HepG2 (cell line): ENCODE results near the gene RELB. TPM values are rescaled to one million over a fixed set of nuclear protein-coding genes. Genes with fewer than 3 reads are reported as not detected.
A peak's percentile ranks its signal among the peaks of the same experiment; 100 is the strongest.

Experiments used
- AHDC1 ChIP-seq: sonication (generic); formaldehyde crosslinking; IDR thresholded peaks from 2 replicates; pipeline ENCODE4 v1.5.1; 2020; ENCODE audit warnings: mild to moderate bottlenecking, missing genetic modification reagents, borderline replicate concordance
- DPF2 ChIP-seq: sonication (generic); formaldehyde crosslinking; IDR thresholded peaks from 2 replicates; pipeline ENCODE4 v1.4.0; 2020; ENCODE audit warnings: mild to moderate bottlenecking, low read depth, missing genetic modification reagents, borderline replicate concordance
- FOXK1 ChIP-seq: sonication (generic); formaldehyde crosslinking; IDR thresholded peaks from 2 replicates; pipeline ENCODE4 v1.4.0; 2020; ENCODE audit warnings: low read depth, missing genetic modification reagents, borderline replicate concordance
- KLF9 ChIP-seq: IDR thresholded peaks from 2 replicates; pipeline ENCODE4 v1.6.1; 2016; ENCODE audit warnings: low read depth
- MATR3 ChIP-seq: sonication (generic); formaldehyde crosslinking; IDR thresholded peaks from 2 replicates; pipeline ENCODE4 v1.4.0; 2020; ENCODE audit warnings: missing genetic modification reagents
- MAX ChIP-seq: IDR thresholded peaks from 2 replicates; pipeline ENCODE4 v1.6.1; 2012; ENCODE audit warnings: inconsistent platforms
- NFIC ChIP-seq: IDR thresholded peaks from 2 replicates; pipeline ENCODE4 v1.6.1; 2012; ENCODE audit warnings: mild to moderate bottlenecking, low read length, inconsistent platforms
- PRMT3 ChIP-seq: sonication (generic); formaldehyde crosslinking; IDR thresholded peaks from 2 replicates; pipeline ENCODE4 v1.8.1; 2022; ENCODE audit warnings: low read depth, mild to moderate bottlenecking, moderate library complexity, missing genetic modification reagents, borderline replicate concordance
- SMYD3 ChIP-seq: sonication (generic); formaldehyde crosslinking; IDR thresholded peaks from 2 replicates; pipeline ENCODE4 v1.8.1; 2023; ENCODE audit warnings: mild to moderate bottlenecking, missing genetic modification reagents
- THRA ChIP-seq: sonication (generic); formaldehyde crosslinking; IDR thresholded peaks from 2 replicates; pipeline ENCODE4 v1.4.0; 2020; ENCODE audit warnings: missing genetic modification reagents, borderline replicate concordance
- TMF1 ChIP-seq: sonication (generic); formaldehyde crosslinking; IDR thresholded peaks from 2 replicates; pipeline ENCODE4 v1.8.1; 2022; ENCODE audit warnings: low read depth, missing genetic modification reagents
- ZBTB46 ChIP-seq: sonication (generic); formaldehyde crosslinking; IDR thresholded peaks from 2 replicates; pipeline ENCODE4 v1.4.0; 2020; ENCODE audit warnings: mild to moderate bottlenecking, missing genetic modification reagents, borderline replicate concordance
- ZNF383 ChIP-seq: sonication (generic); formaldehyde crosslinking; IDR thresholded peaks from 2 replicates; pipeline ENCODE4 v1.4.0; 2020; ENCODE audit warnings: missing genetic modification reagents, mild to moderate bottlenecking, borderline replicate concordance
- ZNF609 ChIP-seq: sonication (generic); formaldehyde crosslinking; IDR thresholded peaks from 2 replicates; pipeline ENCODE4 v1.4.0; 2020; ENCODE audit warnings: mild to moderate bottlenecking, missing genetic modification reagents, borderline replicate concordance
- polyA plus RNA-seq, 8 experiments: library from polyadenylated mRNA; depleted of rRNA in 3 of 8; stranded (reverse) in 7 of 8; unstranded in 1 of 8; fragments of >200 nt; fragmentation: Illumina TruSeq in 4 of 8; extraction: Trizol in 4 of 8; gene quantifications; 2 replicates each; pipeline versions ENCODE4 v1.2.1 to v1.2.3, GENCODE V29; 2011 to 2016; ENCODE audit warnings: low read depth in 4 of 8, missing spikeins in 1 of 8, mixed read lengths in 1 of 8; ENCODE audit not compliant: insufficient read depth in 1 of 8
- total RNA-seq, 5 experiments: library from RNA; depleted of rRNA; stranded (reverse); fragments of >200 nt; fragmentation: Illumina TruSeq; extraction: Trizol; gene quantifications; 2 replicates each; pipeline ENCODE4 v1.2.3, GENCODE V29; 2016; ENCODE audit warnings: low read depth in 1 of 5

RELB gene
- total and polyA plus RNA-seq, 2 of the 13 experiments (the other 11 are each of a cell fraction or from before 2014, with no cell fraction given), result 1.9 to 3.5 TPM

- TF ChIP-seq AHDC1 (CRISPR knock-in tag) (0 out of 2 replicates have a peak, but pooled peaks have one; percentile 71), NFIC (peak; percentile 30; the same call in 1 of the 2 replicates), PRMT3 (CRISPR knock-in tag) (no peak), ZNF609 (CRISPR knock-in tag) (peak; percentile 89; the same call in 1 of the 2 replicates), THRA (CRISPR knock-in tag) (peak; percentile 75), KLF9 (no peak; the same call in 1 of the 2 replicates), ZBTB46 (CRISPR knock-in tag) (no peak), SMYD3 (CRISPR knock-in tag) (0 out of 2 replicates have a peak, but pooled peaks have one; percentile 78), ZNF383 (CRISPR knock-in tag) (no peak), FOXK1 (CRISPR knock-in tag) (peak; percentile 83; the same call in 1 of the 2 replicates), MATR3 (CRISPR knock-in tag) (no peak), MAX (peak; percentile 90), DPF2 (peak; percentile 90), TMF1 (CRISPR knock-in tag) (no peak)
Observed at GRCh38 chr19:45045671-45046353, 44.5 kb downstream of the RELB start (continued).
